ENCODE measurements around the gene ATP6V0B.

Gene ATP6V0B

DNA sequence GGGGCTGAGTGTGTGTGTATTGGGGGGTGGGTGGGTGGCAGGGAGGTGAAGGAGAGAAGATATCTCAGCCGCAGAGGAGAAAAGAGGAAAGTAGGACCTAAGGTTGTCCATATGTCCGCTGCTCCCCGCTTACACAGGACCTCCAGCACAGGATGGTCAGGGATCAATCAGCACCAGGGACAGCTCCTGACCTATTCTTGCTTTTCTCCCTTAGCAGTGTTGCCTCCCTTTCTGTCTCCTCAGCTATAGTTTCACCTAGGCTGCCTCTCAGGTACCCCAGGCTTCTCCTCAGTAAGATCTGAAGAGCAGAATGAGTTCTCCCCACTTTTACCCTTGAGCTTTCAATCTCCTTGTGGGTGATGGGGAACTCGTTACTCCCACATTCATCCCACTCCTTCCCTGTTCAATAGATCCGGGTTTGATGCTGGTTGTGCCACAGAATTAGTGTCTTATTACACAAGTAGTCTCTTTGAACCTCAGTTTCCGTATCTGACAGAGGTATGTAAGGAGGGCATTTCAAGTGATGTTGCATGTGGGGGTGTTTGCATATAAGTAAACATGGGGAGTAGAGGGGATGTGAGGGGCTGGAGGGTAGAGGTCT lies 6.3 kb upstream of the ATP6V0B start:
- H3K27me3 ChIP-seq = no peaks in the 10 kb centered on the region
- no peak overlapping the region for H3K27ac ChIP-seq
- no peak for DNase-seq
- TF ChIP-seq, protein P1, sequence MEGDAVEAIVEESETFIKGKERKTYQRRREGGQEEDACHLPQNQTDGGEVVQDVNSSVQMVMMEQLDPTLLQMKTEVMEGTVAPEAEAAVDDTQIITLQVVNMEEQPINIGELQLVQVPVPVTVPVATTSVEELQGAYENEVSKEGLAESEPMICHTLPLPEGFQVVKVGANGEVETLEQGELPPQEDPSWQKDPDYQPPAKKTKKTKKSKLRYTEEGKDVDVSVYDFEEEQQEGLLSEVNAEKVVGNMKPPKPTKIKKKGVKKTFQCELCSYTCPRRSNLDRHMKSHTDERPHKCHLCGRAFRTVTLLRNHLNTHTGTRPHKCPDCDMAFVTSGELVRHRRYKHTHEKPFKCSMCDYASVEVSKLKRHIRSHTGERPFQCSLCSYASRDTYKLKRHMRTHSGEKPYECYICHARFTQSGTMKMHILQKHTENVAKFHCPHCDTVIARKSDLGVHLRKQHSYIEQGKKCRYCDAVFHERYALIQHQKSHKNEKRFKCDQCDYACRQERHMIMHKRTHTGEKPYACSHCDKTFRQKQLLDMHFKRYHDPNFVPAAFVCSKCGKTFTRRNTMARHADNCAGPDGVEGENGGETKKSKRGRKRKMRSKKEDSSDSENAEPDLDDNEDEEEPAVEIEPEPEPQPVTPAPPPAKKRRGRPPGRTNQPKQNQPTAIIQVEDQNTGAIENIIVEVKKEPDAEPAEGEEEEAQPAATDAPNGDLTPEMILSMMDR (IDR thresholded peaks at IDR 0.05) = no peak
- H3K9me3 ChIP-seq = no peaks in the 10 kb centered on the region
- intact Hi-C loops (cut with DNase I; ENCODE audit: low total_unique reads) = no loop called here
- H3K4me1 ChIP-seq = peaks cover 0 to 18% (median 14%) of the 10 kb centered on the region in 4 donors
- peaks cover 0 to 53% (median 22%) of the 10 kb centered on the region in 3 donors for H3K36me3 ChIP-seq
- H3K4me3 ChIP-seq = no peak overlapping the region

DNA sequence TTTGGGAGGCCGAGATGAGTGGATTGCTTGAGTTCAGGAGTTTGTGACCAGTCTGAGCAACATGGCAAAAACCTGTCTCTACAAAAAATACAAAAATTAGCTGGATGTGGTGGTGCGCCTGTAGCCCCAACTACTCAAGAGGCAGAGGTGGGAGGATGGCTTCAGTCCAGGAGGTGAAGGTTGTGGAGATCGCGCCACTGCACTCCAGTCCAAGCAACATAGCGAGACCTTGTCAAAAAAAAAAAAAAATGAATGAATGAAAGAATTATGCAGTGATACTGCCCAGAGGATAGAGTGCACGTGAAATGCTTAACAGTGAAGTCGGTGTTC lies 5.4 kb upstream of the ATP6V0B start:
- H3K36me3 ChIP-seq = peaks cover 0 to 43% (median 17%) of the 10 kb centered on the region in 3 donors
- no peaks in the 10 kb centered on the region for H3K9me3 ChIP-seq
- TF ChIP-seq, protein P1 (IDR thresholded peaks at IDR 0.05) = peak in 1 of 2 experiments; percentile 40
- no peaks in the 10 kb centered on the region for H3K27me3 ChIP-seq
- no peak overlapping the region for H3K27ac ChIP-seq
- no peak for DNase-seq
- peak overlapping the region; percentile 76 to 91 for H3K4me3 ChIP-seq
- H3K4me1 ChIP-seq = peaks cover 0 to 24% (median 18%) of the 10 kb centered on the region in 4 donors
- intact Hi-C loops (cut with DNase I; ENCODE audit: low total_unique reads) = no loop called here

DNA sequence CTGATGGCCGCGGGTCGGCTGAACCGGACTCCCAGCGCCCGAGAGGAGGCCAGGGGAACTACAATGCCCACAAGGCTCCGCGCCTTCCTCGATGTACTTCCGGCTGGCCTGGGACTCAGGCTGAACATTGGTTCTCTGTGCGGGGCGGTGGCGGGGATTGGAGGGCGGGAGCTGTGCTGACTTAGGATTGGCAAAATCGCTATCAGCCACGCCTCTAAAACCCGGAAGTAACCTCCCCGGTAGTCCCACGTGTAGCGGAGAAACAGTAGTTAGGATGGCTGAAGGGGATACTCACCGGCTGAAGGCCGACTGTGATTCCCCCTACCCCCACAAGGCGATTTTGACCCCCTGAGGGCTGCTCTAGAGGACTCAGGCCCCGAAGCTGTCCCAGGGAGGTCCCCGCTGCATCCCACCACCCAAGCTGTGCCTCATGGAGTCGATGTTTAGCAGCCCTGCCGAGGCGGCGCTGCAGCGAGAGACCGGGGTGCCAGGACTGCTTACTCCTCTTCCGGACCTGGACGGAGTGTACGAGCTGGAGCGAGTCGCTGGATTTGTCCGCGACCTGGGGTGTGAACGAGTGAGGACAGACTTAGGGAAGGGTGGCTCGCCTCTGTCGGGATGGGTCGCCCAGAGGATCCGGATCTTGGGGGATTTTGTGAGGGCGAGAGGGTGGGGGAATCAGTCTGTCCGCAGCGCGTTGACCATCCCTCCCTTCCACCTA lies 4.9 kb upstream of the ATP6V0B start, which contains the start of gene DPH2:
Gene DPH2, plus strand, starts transcription at position 265 of the 721 bp plus-strand sequence. Its CDS starts 166 bp downstream, at position 431.
- Histone ChIP-seq H3K27me3 (no peaks in the 10 kb centered on the region), H3K27ac (peak within 1 kb of the TSS; percentile 33 to 58), H3K9me3 (no peaks in the 10 kb centered on the region), H3K4me1 (peaks cover 0 to 24% (median 18%) of the 10 kb centered on the region in 4 donors), H3K4me3 (peak within 1 kb of the TSS; percentile 76 to 91), H3K36me3 (peaks cover 0 to 39% (median 17%) of the 10 kb centered on the region in 3 donors)
- intact Hi-C loops (cut with DNase I; ENCODE audit: low total_unique reads) = no loop called here
- TF ChIP-seq, protein P1 (IDR thresholded peaks at IDR 0.05) = no peak
- DNase-seq = peak; percentile 98

DNA sequence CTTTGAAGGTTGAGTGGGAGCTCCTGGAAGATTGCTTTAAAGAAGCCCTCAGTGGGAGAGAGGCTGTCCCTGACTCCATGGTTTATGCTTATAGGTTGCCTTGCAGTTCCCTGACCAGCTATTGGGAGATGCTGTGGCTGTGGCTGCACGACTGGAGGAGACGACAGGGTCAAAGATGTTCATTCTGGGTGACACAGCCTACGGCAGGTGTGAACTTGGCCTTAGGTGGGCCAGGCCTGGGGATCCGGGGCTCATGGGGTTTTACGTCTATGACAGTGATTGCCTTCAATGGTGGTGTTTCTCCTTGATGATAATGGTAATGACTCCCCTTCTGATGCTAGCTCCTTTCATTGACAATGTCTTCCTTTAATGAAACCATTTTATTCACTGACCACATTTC lies 4.3 kb upstream of the ATP6V0B start:
- Histone ChIP-seq H3K4me1 (peaks cover 0 to 26% (median 20%) of the 10 kb centered on the region in 4 donors), H3K27me3 (no peaks in the 10 kb centered on the region), H3K4me3 (peak overlapping the region; percentile 76 to 91), H3K36me3 (peaks cover 0 to 37% (median 17%) of the 10 kb centered on the region in 3 donors), H3K9me3 (no peaks in the 10 kb centered on the region), H3K27ac (peak overlapping the region; percentile 33 to 58)
- no peak for DNase-seq
- intact Hi-C loops (cut with DNase I; ENCODE audit: low total_unique reads) = no loop called here
- TF ChIP-seq, protein P1 (IDR thresholded peaks at IDR 0.05) = no peak

DNA sequence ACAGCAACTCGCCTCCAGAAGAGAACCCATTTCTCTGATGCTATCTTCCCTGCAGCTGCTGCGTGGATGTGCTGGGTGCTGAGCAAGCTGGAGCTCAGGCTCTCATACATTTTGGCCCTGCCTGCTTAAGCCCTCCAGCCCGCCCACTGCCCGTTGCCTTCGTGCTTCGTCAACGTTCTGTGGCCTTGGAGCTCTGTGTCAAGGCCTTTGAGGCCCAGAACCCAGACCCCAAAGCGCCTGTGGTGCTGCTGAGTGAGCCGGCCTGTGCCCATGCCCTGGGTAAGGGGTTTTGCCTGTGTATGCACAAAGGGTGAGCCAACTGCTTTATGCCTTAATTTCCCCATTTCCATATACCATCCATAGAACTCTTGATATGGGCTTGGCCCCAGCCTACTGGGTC lies 3.8 kb upstream of the ATP6V0B start:
- H3K4me1 ChIP-seq = peaks cover 0 to 30% (median 24%) of the 10 kb centered on the region in 4 donors
- no peaks in the 10 kb centered on the region for H3K9me3 ChIP-seq
- intact Hi-C loops (cut with DNase I; ENCODE audit: low total_unique reads) = no loop called here
- peak overlapping the region in 1 of 2 donors; percentile 91 for H3K4me3 ChIP-seq
- DNase-seq = no peak
- TF ChIP-seq, protein P1 (IDR thresholded peaks at IDR 0.05) = no peak
- no peak overlapping the region for H3K27ac ChIP-seq
- H3K36me3 ChIP-seq = peaks cover 0 to 33% (median 13%) of the 10 kb centered on the region in 3 donors
- H3K27me3 ChIP-seq = no peaks in the 10 kb centered on the region

Data from tibial artery (tissue), 4 donors.